ENCODE data around the gene MGARP.
A peak's percentile ranks its signal among the peaks of the same experiment; 100 is the strongest.
"Not testable (repeated sequence)": the region's sequence is repeated elsewhere in the genome, so short reads cannot be mapped to it uniquely, and the experiment has no call there.

Gene MGARP

DNA sequence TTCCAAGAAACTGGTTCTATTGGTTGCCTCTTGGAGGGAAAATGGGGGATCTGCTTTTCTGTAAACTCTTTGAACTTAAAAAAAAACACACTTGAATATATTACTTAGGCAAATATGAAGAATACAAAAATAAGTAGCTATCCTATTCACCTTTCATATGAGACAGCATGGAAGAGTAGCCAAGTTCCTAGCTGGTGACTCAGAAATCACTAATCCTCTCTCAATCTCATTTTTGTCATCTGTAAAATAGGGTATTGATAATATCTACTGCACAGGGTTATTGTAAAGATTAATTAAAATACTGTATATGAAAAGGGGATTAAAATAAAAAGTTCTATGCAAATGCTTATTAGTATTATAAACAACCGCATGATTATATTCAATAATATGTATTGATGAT is 12.7 kb downstream of the MGARP start:
- Histone ChIP-seq H3K9ac (no peak overlapping the region), H3K4me2 (peak overlapping the region; percentile 69), H3K9me3 (no peaks in the 10 kb centered on the region), H3K4me1 (peaks cover 32% of the 10 kb centered on the region), H3K36me3 (no peaks in the 10 kb centered on the region), H4K20me1 (no peaks in the 10 kb centered on the region), H3K27ac (no peak overlapping the region), H3K4me3 (no peak overlapping the region), H3K27me3 (no peaks in the 10 kb centered on the region)
- no peak for TF ChIP-seq Cebpa-rat (IDR thresholded peaks at IDR 0.05)

DNA sequence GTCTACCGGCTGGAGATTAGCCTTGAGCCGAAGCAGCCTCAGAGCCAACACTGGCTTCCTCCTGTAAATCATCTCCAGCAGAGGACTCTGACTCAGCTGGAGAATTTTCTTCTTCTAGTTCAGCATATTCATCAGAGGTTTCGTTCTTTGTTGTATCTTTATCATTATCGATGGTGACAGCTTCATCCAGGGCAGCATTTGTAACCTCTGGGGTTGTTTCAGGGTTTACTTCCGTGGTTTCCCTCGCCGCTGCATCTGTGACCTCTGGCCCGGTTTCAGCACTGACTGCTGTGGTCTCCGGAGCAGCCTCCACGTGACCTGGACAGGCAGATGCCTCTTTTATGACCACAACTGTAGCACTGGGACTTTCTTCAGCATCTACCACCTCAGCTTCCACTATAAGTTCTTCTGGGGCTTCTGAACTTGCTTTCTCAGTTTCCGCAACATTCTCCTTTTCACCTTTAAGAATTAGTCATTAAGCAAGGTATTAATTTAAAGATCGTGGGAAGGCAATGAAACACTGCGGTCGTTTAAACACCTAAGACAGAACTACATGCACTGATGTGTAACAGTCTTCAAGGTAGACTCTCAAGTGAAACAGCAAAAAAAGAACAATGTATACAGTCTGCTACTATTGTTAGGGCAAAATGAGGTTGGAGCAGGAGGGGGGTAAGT is 13.3 kb downstream of the MGARP start:
- Histone ChIP-seq H3K27me3 (no peaks in the 10 kb centered on the region), H3K4me1 (peaks cover 32% of the 10 kb centered on the region), H3K4me3 (peak overlapping the region; percentile 47; the same call in 1 of the 2 replicates), H3K27ac (peak overlapping the region; percentile 7; the same call in 1 of the 2 replicates), H4K20me1 (no peaks in the 10 kb centered on the region), H3K4me2 (peak overlapping the region; percentile 69), H3K9ac (peak overlapping the region; percentile 57; the same call in 1 of the 2 replicates), H3K36me3 (no peaks in the 10 kb centered on the region), H3K9me3 (no peaks in the 10 kb centered on the region)
- no peak for TF ChIP-seq Cebpa-rat (IDR thresholded peaks at IDR 0.05)

DNA sequence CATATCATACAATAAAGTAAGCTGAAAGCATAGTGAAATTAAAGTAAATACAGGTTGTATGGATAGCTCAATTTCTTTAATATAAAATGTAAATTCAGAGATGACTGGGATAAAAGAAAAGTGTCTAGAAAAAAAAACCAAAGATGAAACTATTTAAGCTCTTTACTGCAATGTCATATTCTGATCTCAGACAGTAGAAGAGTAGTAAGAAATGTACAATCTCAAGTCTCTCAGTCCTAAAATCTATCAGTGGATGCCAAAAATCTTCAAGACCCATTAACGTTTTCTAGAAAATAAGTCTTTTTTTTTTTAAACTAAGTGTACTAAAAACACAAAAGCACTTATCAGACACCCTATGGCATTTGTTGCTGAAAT is 13.8 kb downstream of the MGARP start:
- H3K27ac ChIP-seq: peak overlapping the region; percentile 7; the same call in 1 of the 2 replicates
- H3K27me3 ChIP-seq: no peaks in the 10 kb centered on the region
- no peak for TF ChIP-seq Cebpa-rat (IDR thresholded peaks at IDR 0.05)
- peak overlapping the region; percentile 57; the same call in 1 of the 2 replicates for H3K9ac ChIP-seq
- H3K4me1 ChIP-seq: peaks cover 32% of the 10 kb centered on the region
- H4K20me1 ChIP-seq: no peaks in the 10 kb centered on the region
- H3K4me2 ChIP-seq: peak overlapping the region; percentile 69
- H3K36me3 ChIP-seq: no peaks in the 10 kb centered on the region
- peak overlapping the region; percentile 47; the same call in 1 of the 2 replicates for H3K4me3 ChIP-seq
- H3K9me3 ChIP-seq: no peaks in the 10 kb centered on the region

DNA sequence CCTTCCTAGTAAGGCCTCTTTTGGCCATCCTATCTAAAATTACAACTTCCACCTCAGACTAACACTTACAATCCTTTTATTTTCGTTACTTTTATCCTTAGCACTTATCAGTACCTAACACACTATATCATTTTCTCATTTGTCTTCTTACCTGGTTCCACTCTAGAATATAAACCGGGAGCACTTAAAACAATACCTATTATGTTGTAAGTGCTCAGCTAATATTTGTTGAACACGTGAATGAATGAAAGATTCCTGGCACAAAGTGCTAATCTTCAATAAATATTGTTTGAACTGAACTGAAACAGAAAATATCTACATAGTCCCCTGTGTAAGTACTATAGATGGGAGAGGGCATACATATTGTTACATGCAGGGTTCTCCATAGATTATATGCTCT is 14.4 kb downstream of the MGARP start:
- Histone ChIP-seq H3K4me1 (peaks cover 32% of the 10 kb centered on the region), H3K9ac (no peak overlapping the region), H3K27ac (no peak overlapping the region), H3K9me3 (no peaks in the 10 kb centered on the region), H3K27me3 (no peaks in the 10 kb centered on the region), H3K4me3 (no peak overlapping the region), H3K36me3 (no peaks in the 10 kb centered on the region), H4K20me1 (no peaks in the 10 kb centered on the region), H3K4me2 (0 out of 2 replicates have a peak overlapping the region, but pooled peaks have one; percentile 69)
- TF ChIP-seq Cebpa-rat (IDR thresholded peaks at IDR 0.05): no peak

DNA sequence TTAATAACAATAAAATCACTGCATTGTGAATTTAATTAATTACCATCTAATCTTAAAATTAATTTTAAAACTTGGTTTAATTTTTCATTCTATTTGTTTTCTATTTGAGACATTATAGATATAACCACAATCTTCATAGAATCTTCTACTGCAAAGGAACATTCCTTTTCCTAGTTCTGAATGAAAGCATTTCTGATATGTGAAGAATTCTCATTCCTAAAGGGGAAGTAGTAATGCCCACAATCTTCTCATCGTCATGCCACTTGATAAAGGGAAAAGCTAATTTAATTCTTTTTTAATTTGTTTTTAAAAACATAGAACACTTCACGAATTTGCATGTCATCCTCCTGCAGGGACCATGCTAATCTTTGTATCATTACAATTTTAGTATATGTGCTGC is 23.7 kb downstream of the MGARP start:
- no peak overlapping the region for H3K4me3 ChIP-seq
- H3K27ac ChIP-seq: no peak overlapping the region
- no peaks in the 10 kb centered on the region for H3K27me3 ChIP-seq
- H3K36me3 ChIP-seq: no peaks in the 10 kb centered on the region
- H3K4me2 ChIP-seq: no peak overlapping the region
- no peaks in the 10 kb centered on the region for H4K20me1 ChIP-seq
- no peaks in the 10 kb centered on the region for H3K9me3 ChIP-seq
- H3K9ac ChIP-seq: no peak overlapping the region
- no peak for TF ChIP-seq Cebpa-rat (IDR thresholded peaks at IDR 0.05)
- H3K4me1 ChIP-seq: peaks cover 6% of the 10 kb centered on the region; the same call in 1 of the 2 replicates

DNA sequence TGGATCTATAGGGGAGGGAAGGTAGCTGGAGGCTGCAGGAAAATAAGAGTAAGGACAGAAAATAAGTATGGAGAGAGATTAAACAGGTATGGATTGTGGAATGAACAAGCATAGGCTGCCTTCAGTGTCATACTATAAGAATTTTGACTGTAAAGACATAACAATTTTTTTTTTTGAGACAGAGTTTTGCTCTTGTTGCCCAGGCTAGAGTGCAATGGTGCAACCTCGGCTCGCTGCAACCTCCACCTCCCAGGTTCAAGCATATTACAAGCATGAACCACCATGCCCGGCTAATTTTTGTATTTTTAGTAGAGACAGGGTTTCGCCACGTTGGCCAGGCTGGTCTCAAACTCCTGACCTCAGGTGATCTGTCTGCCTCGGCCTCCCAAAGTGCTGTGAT is 24.4 kb downstream of the MGARP start:
- H3K9me3 ChIP-seq, H3K36me3 ChIP-seq: not testable (repeated sequence)

DNA sequence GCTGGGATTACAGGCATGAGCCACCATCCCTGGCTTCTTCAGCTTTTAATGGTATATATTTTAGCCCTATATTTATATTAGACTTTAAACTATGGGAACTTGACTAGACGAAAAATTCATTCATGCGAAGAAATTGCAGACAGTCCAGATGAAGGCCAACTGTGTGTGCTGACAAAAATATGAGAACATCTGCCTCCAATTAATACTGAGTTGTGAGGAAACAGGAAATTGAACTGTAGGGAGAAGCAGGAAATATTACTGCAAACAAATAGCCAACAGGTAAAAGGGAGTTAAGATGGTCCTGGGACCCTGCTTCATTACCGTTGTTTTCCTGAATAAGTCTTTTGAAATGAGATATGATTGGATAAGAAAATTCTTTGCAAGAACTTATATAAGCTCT is 26.3 kb downstream of the MGARP start:
- H3K4me1 ChIP-seq: peaks cover 6% of the 10 kb centered on the region; the same call in 1 of the 2 replicates
- H3K4me2 ChIP-seq: peak overlapping the region; percentile 13; the same call in 1 of the 2 replicates
- H3K9ac ChIP-seq: no peak overlapping the region
- no peaks in the 10 kb centered on the region for H3K9me3 ChIP-seq
- H3K27ac ChIP-seq: no peak overlapping the region
- TF ChIP-seq Cebpa-rat (IDR thresholded peaks at IDR 0.05): no peak
- no peaks in the 10 kb centered on the region for H4K20me1 ChIP-seq
- no peaks in the 10 kb centered on the region for H3K36me3 ChIP-seq
- no peak overlapping the region for H3K4me3 ChIP-seq
- no peaks in the 10 kb centered on the region for H3K27me3 ChIP-seq

More for the DNA sequence above, 24.4 kb downstream of the MGARP start:
- not testable (repeated sequence) for H3K4me3 ChIP-seq, H3K9ac ChIP-seq, H3K27ac ChIP-seq, H3K4me2 ChIP-seq, H3K27me3 ChIP-seq, H4K20me1 ChIP-seq, H3K4me1 ChIP-seq

DNA sequence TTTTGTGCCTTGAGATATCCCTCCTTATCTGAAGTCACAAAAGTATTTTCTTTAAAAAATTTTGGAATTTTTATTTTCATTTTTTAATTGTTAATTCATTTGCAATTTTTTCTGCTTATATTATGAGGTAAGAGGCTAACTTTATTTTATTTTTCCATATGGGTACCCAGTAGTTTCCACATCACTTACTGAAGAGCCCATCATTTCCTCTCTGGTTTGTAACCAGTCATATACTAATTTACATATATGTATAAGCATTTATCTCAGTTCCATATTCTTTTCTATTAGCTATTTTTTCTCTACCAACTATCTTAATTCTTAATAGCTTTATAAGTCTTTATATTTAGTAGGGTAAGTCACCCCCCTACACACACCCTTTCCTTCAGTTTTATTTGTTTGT is 27.0 kb downstream of the MGARP start:
- H4K20me1 ChIP-seq: no peaks in the 10 kb centered on the region
- H3K4me2 ChIP-seq: no peak overlapping the region
- H3K4me1 ChIP-seq: peaks cover 6% of the 10 kb centered on the region; the same call in 1 of the 2 replicates
- H3K36me3 ChIP-seq: no peaks in the 10 kb centered on the region
- H3K27me3 ChIP-seq: no peaks in the 10 kb centered on the region
- no peak for TF ChIP-seq Cebpa-rat (IDR thresholded peaks at IDR 0.05)
- H3K27ac ChIP-seq: no peak overlapping the region
- H3K9ac ChIP-seq: no peak overlapping the region
- no peaks in the 10 kb centered on the region for H3K9me3 ChIP-seq
- H3K4me3 ChIP-seq: no peak overlapping the region

DNA sequence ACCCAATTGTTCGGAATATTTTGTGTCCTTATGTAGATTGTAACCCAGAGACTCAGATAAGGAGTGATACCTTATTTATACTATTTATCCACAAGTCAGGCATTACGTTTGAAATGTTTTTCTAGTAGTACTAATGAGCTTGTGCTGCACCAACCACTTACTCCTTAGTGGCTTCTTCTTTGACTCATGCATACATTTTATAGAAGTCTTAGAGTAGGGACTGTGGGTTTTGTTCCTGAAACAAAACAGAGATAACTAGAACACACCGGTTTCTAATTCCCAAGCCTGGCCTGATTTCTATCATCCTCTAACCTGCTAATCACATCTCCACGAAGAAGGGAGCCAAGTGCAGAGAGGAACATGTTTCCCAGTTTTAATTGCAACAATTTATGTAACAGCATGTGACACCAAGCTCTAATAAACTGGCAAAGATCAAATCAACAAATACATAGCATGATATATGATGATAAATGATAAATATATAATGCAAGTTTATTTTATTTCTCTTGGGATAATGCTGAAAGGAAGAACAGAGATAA is 32.3 kb downstream of the MGARP start:
- Histone ChIP-seq H3K27me3 (no peaks in the 10 kb centered on the region), H3K4me1 (no peaks in the 10 kb centered on the region), H3K36me3 (no peaks in the 10 kb centered on the region), H3K9ac (no peak overlapping the region), H3K4me3 (no peak overlapping the region), H4K20me1 (no peaks in the 10 kb centered on the region), H3K4me2 (no peak overlapping the region), H3K9me3 (no peaks in the 10 kb centered on the region), H3K27ac (no peak overlapping the region)
- TF ChIP-seq Cebpa-rat (IDR thresholded peaks at IDR 0.05): no peak

DNA sequence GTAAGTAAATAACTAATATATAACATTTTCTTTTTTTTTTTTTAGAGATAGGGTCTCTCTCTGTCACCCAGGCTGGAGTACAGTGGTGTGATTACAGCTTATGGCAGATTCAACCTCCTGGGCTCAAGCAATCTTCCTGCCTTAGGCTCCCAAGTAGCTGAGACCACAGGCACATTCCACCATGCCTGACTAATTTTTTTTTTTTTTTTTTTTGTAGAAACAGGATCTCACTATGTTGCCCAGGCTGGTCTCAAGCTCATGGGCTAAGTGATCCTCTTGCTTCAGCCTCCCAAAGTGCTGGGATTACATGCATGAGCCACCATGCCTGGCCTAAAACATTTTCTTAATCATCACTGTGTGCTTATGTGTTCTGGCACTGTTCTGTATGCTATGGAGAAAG is 32.8 kb downstream of the MGARP start:
- Histone ChIP-seq H3K4me3 (no peak overlapping the region), H3K4me1 (no peaks in the 10 kb centered on the region), H3K27me3 (no peaks in the 10 kb centered on the region), H3K9me3 (no peaks in the 10 kb centered on the region), H4K20me1 (no peaks in the 10 kb centered on the region), H3K27ac (no peak overlapping the region), H3K4me2 (no peak overlapping the region), H3K36me3 (no peaks in the 10 kb centered on the region), H3K9ac (no peak overlapping the region)
- TF ChIP-seq Cebpa-rat (IDR thresholded peaks at IDR 0.05): no peak

All from BLaER1 (cell line).